Suprapubic skin (tissue), 3 donors: Measurements from ENCODE around the gene KDM6A.
"Not testable (repeated sequence)": the region's sequence is repeated elsewhere in the genome, so short reads cannot be mapped to it uniquely, and the experiment has no call there.

Experiments used
- POLR2A ChIP-seq, 2 donors: fragments of 450-650 bp; IDR thresholded peaks; one replicate each; pipeline ENCODE4 v1.6.1; 2017; ENCODE audit warnings: antibody characterized with exemption in 2 of 2, mild to moderate bottlenecking in 2 of 2, moderate library complexity in 2 of 2
- TF ChIP-seq, protein P1 (sequence below), 2 donors: fragments of 200-600 bp in 1 of 2; fragments of 450-650 bp in 1 of 2; sonication (generic) in 1 of 2; IDR thresholded peaks; one replicate each; pipeline ENCODE4 v1.5.1; 2016 to 2019; ENCODE audit warnings: antibody characterized with exemption in 2 of 2, mild to moderate bottlenecking in 1 of 2, moderate library complexity in 1 of 2

DNA sequence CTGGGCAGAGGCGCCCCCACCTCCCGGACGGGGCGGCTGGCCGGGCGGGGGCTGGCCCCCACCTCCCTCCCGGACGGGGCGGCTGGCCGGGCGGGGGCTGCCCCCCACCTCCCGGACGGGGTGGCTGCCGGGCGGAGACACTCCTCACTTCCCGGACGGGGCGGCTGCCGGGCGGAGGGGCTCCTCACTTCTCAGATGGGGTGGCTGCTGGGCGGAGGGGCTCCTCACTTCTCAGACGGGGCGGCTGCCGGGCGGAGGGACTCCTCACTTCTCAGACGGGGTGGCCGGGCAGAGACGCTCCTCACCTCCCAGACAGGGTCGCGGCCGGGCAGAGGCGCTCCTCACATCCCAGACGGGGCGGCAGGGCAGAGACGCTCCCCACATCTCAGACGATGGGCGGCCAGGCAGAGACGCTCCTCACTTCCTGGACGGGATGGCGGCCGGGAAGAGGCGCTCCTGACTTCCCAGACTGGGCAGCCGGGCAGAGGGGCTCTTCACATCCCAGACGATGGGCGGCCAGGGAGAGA is 38.1 kb downstream of the KDM6A start:
- TF ChIP-seq, protein P1, sequence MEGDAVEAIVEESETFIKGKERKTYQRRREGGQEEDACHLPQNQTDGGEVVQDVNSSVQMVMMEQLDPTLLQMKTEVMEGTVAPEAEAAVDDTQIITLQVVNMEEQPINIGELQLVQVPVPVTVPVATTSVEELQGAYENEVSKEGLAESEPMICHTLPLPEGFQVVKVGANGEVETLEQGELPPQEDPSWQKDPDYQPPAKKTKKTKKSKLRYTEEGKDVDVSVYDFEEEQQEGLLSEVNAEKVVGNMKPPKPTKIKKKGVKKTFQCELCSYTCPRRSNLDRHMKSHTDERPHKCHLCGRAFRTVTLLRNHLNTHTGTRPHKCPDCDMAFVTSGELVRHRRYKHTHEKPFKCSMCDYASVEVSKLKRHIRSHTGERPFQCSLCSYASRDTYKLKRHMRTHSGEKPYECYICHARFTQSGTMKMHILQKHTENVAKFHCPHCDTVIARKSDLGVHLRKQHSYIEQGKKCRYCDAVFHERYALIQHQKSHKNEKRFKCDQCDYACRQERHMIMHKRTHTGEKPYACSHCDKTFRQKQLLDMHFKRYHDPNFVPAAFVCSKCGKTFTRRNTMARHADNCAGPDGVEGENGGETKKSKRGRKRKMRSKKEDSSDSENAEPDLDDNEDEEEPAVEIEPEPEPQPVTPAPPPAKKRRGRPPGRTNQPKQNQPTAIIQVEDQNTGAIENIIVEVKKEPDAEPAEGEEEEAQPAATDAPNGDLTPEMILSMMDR (IDR thresholded peaks at IDR 0.05), result not testable (repeated sequence)
- not testable (repeated sequence) for TF ChIP-seq POLR2A (IDR thresholded peaks at IDR 0.05)
